Osteoblast (primary cell): ENCODE data around the gene SIAH1. TPM values are rescaled to one million over a fixed set of nuclear protein-coding genes. Genes with fewer than 3 reads are reported as not detected.

Experiments used
- DNase-seq: peaks from one replicate; pipeline ENCODE4 v3.0.0; 2011; ENCODE audit warnings: low spot score, mixed read lengths; ENCODE audit not compliant: insufficient read length; ENCODE audit errors: missing footprints
- H2AFZ ChIP-seq: 2 replicates; pipeline ENCODE4 v1.6.0; 2011; ENCODE audit warnings: mild to moderate bottlenecking, low read length
- H3K27ac ChIP-seq: 2 replicates; pipeline ENCODE4 v1.5.1; 2011; ENCODE audit warnings: mild to moderate bottlenecking, low read depth, low read length, moderate library complexity
- H3K27me3 ChIP-seq: 2 replicates; pipeline ENCODE4 v1.6.0; 2012; ENCODE audit warnings: mild to moderate bottlenecking, control low read depth, inconsistent platforms, low read length, moderate library complexity; ENCODE audit not compliant: insufficient read depth
- H3K36me3 ChIP-seq: 2 replicates; pipeline ENCODE4 v1.5.1; 2011; ENCODE audit warnings: mild to moderate bottlenecking, low read length, control low read depth, moderate library complexity; ENCODE audit not compliant: insufficient read depth
- H3K4me1 ChIP-seq: 2 replicates; pipeline ENCODE4 v1.5.1; 2011; ENCODE audit warnings: mild to moderate bottlenecking, low read length, control low read depth, moderate library complexity; ENCODE audit not compliant: insufficient read depth
- H3K4me2 ChIP-seq: 2 replicates; pipeline ENCODE4 v1.6.0; 2011; ENCODE audit warnings: mild to moderate bottlenecking, low read length; ENCODE audit not compliant: insufficient read depth
- H3K4me3 ChIP-seq: fragments of 200-600 bp; sonication (generic); 3 replicates; pipeline ENCODE4 v1.5.1; 2012; ENCODE audit warnings: mild to moderate bottlenecking, low read length, inconsistent platforms; ENCODE audit not compliant: insufficient read depth
- H3K79me2 ChIP-seq: 2 replicates; pipeline ENCODE4 v1.6.0; 2012; ENCODE audit warnings: mild to moderate bottlenecking, low read length, control low read depth, inconsistent platforms; ENCODE audit not compliant: insufficient read depth
- H3K9me3 ChIP-seq: 2 replicates; pipeline ENCODE4 v1.5.1; 2011; ENCODE audit warnings: low read depth, low read length, control low read depth
- H4K20me1 ChIP-seq: 2 replicates; pipeline ENCODE4 v1.6.0; 2012; ENCODE audit warnings: mild to moderate bottlenecking, low read length, control low read depth; ENCODE audit not compliant: insufficient read depth
- total RNA-seq: library from RNA; depleted of rRNA; stranded (reverse); fragments of >200 nt; gene quantifications from 2 replicates; pipeline ENCODE4 v1.2.3, GENCODE V29; 2012
- TF ChIP-seq, protein P1 (sequence below): IDR thresholded peaks from 2 replicates; pipeline ENCODE4 v1.5.1; 2011; ENCODE audit warnings: mild to moderate bottlenecking, low read depth, low read length, moderate library complexity; ENCODE audit errors: extremely low read depth

The SIAH1 gene
- total RNA-seq, 1 donor, result 43.1 TPM

DNA sequence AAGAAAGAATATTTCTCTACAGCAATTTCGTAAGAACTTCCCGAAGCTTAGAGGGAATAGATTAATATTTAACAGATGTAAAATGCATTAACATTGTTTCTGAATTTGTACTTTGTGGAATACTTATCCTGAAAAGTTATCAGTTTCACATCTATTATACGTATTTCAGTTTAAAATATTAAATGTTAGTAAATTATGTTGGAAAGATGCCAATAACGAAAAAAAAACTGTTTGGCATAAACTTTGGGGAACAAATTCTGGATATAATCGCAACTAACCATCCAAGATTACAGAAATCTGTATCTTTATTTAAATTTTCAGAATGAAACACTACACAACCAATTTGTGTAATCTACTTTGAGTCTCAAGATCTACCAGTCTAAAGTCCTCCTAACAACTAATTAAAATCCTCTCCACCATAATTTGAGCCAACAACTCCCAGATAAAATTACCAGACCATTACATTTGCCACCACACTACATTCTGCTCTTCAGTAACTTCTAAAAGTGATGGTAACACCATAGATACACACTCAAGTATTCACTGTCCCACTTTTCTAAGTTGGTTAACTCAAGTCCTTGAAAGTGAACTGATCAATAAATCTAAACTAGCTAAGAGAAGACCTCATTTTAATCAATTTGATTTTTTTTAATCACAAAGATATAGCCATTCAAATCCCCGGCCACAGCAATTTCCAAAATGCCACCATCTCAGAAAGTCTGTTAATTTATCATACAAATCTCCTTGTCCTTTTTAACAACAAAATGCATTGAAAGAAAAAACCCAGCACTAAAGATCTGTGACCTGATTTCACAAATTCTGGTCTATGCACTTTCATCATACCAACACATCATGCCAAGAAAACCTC, 2.0 kb downstream of the SIAH1 start:
- Histone ChIP-seq H3K4me3 (peak overlapping the region; percentile 84), H3K36me3 (no peaks in the 10 kb centered on the region), H3K79me2 (peaks cover 62% of the 10 kb centered on the region), H3K4me1 (peaks cover 24% of the 10 kb centered on the region), H3K27me3 (no peaks in the 10 kb centered on the region), H3K27ac (peak overlapping the region; percentile 57), H2AFZ (no peak overlapping the region), H4K20me1 (peaks cover 53% of the 10 kb centered on the region), H3K4me2 (peak overlapping the region; percentile 91), H3K9me3 (no peaks in the 10 kb centered on the region)
- DNase-seq, result peak; percentile 84
- TF ChIP-seq, protein P1, sequence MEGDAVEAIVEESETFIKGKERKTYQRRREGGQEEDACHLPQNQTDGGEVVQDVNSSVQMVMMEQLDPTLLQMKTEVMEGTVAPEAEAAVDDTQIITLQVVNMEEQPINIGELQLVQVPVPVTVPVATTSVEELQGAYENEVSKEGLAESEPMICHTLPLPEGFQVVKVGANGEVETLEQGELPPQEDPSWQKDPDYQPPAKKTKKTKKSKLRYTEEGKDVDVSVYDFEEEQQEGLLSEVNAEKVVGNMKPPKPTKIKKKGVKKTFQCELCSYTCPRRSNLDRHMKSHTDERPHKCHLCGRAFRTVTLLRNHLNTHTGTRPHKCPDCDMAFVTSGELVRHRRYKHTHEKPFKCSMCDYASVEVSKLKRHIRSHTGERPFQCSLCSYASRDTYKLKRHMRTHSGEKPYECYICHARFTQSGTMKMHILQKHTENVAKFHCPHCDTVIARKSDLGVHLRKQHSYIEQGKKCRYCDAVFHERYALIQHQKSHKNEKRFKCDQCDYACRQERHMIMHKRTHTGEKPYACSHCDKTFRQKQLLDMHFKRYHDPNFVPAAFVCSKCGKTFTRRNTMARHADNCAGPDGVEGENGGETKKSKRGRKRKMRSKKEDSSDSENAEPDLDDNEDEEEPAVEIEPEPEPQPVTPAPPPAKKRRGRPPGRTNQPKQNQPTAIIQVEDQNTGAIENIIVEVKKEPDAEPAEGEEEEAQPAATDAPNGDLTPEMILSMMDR, result no peak

DNA sequence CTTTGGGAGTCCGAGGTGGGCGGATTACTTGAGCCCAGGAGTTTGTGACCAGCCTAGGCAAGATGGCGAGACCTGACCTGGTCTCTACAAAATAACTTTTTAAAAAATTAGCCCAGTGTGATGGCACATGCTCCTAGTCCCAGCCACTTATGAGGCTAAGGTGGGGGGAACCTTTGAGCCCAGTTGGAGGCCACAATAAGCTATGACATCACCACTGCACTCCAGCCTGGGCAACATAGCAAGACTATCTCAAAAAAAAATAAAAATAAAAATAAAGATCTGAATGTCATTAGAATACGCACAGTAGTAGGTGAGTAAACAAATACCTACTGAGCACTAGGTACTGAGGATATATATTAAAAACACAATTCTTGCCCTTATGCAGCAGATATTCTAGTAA, 3.1 kb downstream of the SIAH1 start:
- no peak for DNase-seq
- H3K79me2 ChIP-seq, result peaks cover 73% of the 10 kb centered on the region
- no peak overlapping the region for H2AFZ ChIP-seq
- H3K4me1 ChIP-seq, result peaks cover 24% of the 10 kb centered on the region
- no peaks in the 10 kb centered on the region for H3K27me3 ChIP-seq
- H3K9me3 ChIP-seq, result no peaks in the 10 kb centered on the region
- peaks cover 55% of the 10 kb centered on the region for H4K20me1 ChIP-seq
- H3K36me3 ChIP-seq, result no peaks in the 10 kb centered on the region
- H3K27ac ChIP-seq, result no peak overlapping the region
- no peak overlapping the region for H3K4me3 ChIP-seq
- no peak overlapping the region for H3K4me2 ChIP-seq
- TF ChIP-seq, protein P1, result no peak

DNA sequence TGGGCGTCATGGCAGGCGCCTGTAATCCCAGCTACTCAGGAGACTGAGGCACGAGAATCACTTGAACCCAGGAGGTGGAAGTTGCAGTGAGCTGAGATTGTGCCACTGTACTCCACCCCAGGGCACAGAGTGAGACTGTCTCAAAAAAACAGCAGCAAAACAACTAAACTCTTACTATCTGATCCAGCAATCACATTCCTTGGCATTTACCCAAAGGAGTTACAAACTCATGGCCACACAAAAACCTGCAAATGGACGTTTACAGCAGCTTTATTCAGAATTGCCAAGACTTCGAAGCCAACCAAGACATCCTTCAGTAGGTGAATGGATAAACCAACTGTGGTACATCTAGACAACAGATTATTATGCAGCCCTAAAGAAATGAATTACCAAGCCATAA, 4.0 kb downstream of the SIAH1 start:
- TF ChIP-seq, protein P1, result no peak
- peak; percentile 38 for DNase-seq
- H3K27me3 ChIP-seq, result no peaks in the 10 kb centered on the region
- no peak overlapping the region for H2AFZ ChIP-seq
- no peak overlapping the region for H3K4me3 ChIP-seq
- no peaks in the 10 kb centered on the region for H3K36me3 ChIP-seq
- peaks cover 59% of the 10 kb centered on the region for H4K20me1 ChIP-seq
- H3K79me2 ChIP-seq, result peaks cover 82% of the 10 kb centered on the region
- H3K9me3 ChIP-seq, result no peaks in the 10 kb centered on the region
- no peak overlapping the region for H3K27ac ChIP-seq
- peaks cover 16% of the 10 kb centered on the region for H3K4me1 ChIP-seq
- no peak overlapping the region for H3K4me2 ChIP-seq

DNA sequence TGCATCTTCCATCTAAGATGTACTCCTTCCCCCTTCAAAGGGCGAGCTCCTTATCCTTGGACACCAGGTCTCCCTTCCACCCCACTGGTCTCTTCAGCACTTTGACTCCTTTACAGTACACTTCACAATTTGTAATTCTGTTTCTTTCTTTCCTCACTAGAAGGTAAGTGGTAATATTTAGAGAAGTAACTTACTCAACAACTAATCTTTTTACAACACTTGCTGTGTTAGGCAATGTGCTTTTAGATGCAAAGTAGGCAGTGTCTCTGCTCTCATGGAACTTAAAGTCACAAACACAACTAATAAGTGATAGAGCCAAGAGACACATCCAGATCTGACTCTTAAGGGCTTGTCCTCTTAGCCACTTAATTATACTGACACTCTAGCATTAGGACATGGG, 6.4 kb downstream of the SIAH1 start:
- H4K20me1 ChIP-seq, result peaks cover 78% of the 10 kb centered on the region
- no peak overlapping the region for H3K27ac ChIP-seq

More for the DNA sequence above, 6.4 kb downstream of the SIAH1 start:
- Histone ChIP-seq H2AFZ (no peak overlapping the region), H3K4me2 (no peak overlapping the region), H3K79me2 (peaks cover 99% of the 10 kb centered on the region), H3K9me3 (no peaks in the 10 kb centered on the region), H3K27me3 (no peaks in the 10 kb centered on the region), H3K4me3 (no peak overlapping the region), H3K4me1 (peaks cover 15% of the 10 kb centered on the region), H3K36me3 (no peaks in the 10 kb centered on the region)
- TF ChIP-seq, protein P1, result no peak
- DNase-seq, result peak; percentile 41
